ENCODE data around the gene KLHL22.

Gene KLHL22

DNA sequence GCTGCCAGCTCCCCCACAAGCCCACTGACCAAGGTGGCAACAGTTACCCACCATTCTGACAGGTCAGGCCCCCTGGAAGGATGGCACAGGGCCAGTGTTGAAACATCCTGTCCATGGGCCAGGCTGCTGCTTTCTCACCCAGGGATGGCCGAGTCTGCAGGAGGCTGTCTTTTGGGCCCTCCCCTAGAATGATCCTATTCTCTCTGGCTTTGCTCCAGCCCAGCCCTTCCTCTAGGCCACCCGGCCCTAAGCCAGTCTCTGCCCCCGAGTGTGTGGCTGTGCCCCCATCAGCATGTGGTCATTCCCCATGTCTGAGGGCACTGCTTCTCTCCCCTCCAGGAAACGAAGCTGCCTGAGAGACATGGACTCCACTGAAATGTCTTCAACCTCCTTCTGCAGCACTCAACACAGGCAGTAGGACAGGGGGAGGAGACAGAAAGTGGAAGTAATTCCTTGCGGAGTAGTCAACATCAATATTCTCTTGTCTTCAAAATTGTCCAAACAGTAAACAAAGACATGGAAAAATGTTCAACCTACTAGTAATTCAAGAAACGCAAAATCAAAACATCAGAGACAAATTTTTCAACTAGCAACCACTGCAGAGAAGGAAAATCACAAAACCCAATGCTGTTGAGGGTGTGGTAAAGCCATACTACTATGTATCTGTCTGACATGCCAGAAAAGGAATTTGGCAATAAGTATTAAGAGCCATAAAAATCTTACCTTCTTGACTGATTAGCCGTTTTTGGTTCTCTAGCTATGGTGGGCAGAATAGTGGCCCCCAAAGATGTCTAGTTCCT is 52.9 kb downstream of the KLHL22 start:
- DNase-seq, result no peak

- no peak for DNase-seq
Measured at GRCh38 chr22:20441631-20442484, 53.7 kb downstream of the KLHL22 start.

- no peak for DNase-seq
Measured at GRCh38 chr22:20440637-20441591, 54.7 kb downstream of the KLHL22 start.

DNA sequence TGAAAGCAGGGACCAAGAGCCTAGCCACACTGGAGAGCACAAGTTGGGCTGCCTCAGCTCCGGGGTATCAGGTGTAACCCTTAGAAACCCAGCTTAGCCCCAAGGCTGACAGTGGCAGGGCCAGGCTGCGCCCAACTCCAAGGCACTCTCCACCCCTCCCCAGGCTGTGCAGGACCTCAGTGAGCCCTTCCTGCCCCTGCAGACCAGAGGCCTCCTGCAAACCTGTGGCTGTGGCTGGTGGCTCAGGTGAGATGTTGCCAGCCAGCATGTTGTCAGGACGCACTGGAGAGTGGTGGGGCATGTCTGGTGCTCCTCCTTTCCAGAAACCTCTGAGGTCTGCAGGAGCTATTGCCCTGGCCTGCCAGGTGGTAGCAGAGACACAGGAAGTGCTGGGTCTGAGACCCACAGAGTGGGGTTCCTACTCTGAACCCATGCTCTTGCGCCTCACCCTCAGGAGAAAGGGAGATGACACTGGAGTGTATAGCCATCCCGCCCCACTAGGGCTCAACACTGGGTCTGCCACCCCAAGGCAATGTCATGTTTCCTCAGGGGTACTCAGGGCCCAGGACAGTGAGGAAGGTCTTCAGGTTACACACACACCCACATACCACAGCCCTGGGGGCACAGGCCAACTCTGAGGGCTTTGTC is 55.5 kb downstream of the KLHL22 start:
- DNase-seq, result no peak

DNA sequence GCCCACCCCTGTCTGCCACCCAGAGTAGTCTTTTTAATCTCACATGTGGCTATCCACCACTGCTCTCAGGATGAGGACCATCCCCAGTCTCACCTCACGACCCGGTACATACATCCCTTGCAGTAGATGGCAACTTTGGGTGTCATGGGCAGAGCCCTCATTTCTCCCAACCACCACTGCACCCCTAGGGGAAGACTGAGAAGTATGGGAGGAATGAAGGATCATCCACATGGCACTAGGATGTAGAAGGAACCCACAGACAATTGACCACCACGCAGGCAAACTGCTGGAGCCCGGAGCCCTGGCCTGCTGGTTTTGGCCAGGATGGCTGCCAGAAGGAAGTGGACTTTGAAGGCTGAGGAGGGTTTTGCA is 56.1 kb downstream of the KLHL22 start:
- no peak for DNase-seq

DNA sequence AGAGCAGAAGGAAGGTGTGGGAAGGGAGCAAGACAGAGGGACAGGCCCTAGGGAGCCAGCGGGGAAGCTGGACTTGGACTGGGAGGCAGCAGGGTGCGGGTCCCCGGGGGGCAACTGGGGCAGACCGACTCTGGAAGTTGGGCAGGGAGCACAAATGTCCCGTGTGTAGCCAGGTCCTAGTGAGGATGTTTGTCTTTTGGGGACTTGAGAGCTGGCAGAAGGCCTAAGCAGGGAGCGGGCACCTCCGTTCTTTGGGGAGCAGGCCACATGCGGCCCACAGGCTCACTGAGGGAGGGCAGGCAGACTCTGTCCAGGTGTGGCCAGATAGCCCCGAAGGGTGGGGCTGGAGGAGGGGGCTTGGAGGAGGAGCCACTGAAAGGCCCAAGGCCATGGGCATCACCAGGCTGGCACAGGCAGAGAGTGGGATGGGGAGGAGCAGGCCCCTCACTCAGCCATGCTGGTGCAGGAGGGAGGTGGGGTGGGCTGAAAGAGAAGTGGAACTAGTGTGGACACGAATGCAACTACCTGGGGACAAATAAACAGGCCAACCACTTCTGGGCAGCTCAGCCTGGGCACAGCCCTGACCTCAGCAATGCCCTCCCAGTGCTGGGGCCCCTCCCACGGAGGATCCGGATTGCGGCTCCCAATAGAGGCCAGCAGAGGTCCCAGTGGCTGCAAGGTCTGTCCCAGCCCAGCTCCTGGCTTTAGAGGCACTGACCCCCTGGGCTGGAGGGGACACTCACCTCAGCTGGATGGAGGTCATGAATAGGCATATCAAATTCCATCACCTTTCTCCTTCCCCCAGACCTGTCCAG is 56.7 kb downstream of the KLHL22 start:
- DNase-seq, result no peak

GRCh38 chr22:20438427-20438677 is 57.2 kb downstream of the KLHL22 start:
- no peak for DNase-seq

GRCh38 chr22:20437613-20438426 is 57.8 kb downstream of the KLHL22 start, which contains the start of gene SCARF2:
SCARF2 (minus strand) TSS chr22:20437825; CDS start chr22:20437754, 71 bp downstream.
- DNase-seq, result peak; percentile 26

- DNase-seq, result no peak
Measured at GRCh38 chr22:20436768-20437612, 58.6 kb downstream of the KLHL22 start.

GRCh38 chr22:20436307-20436767 is 59.3 kb downstream of the KLHL22 start:
- no peak for DNase-seq

GRCh38 chr22:20435436-20436306 is 59.9 kb downstream of the KLHL22 start:
- DNase-seq, result no peak

DNA sequence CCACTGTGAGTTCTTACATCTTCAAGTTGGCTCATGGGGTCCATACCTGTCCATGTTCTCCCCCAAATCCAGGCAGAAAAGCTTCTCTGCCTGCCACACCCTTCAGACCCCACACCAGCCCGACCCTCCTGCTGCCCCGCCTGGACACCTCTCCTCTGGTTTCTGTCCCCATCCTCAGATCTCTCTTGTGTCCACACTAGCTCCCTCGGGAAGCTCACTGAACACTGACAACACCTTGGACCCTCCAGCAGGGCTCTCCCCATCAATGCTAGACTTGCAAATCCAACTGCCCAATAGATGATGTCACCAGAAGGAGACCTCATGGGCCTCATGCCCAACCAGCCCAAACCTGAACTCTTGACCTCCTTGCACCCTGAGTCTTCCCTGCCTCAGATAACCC is 60.8 kb downstream of the KLHL22 start:
- DNase-seq, result no peak

- no peak for DNase-seq
Measured at GRCh38 chr22:20434264-20434751, 61.3 kb downstream of the KLHL22 start.

DNA sequence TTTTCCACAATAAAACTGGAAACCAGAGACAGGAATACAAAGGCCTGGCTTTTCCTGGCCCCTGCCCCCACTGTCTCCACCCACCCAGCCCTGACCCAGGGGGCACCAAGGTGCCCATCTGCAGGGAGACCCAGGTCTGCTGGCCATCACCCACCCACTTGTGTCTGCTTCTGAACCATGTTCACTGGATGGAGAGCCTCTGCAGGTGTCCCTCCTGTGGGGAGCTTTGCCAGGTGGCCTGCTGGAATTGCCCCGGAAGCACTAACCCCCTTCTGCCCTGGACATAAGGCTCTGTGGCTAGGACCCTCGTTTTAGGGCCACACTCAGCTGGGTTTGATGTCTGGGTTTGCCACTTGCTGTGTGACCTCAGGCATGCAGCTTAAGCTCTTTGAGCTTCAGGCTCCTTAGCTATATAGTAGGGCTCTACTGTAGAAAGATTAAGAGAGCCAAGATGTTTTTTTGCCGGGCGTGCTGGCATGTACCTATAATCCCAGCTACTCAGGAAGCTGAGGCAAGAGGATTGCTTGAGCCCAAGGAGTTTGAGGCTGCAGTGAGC is 61.8 kb downstream of the KLHL22 start:
- no peak for DNase-seq

GRCh38 chr22:20433191-20433590 is 62.4 kb downstream of the KLHL22 start:
- no peak for DNase-seq

- no peak for DNase-seq
Measured at GRCh38 chr22:20432244-20432686, 63.3 kb downstream of the KLHL22 start.

DNA sequence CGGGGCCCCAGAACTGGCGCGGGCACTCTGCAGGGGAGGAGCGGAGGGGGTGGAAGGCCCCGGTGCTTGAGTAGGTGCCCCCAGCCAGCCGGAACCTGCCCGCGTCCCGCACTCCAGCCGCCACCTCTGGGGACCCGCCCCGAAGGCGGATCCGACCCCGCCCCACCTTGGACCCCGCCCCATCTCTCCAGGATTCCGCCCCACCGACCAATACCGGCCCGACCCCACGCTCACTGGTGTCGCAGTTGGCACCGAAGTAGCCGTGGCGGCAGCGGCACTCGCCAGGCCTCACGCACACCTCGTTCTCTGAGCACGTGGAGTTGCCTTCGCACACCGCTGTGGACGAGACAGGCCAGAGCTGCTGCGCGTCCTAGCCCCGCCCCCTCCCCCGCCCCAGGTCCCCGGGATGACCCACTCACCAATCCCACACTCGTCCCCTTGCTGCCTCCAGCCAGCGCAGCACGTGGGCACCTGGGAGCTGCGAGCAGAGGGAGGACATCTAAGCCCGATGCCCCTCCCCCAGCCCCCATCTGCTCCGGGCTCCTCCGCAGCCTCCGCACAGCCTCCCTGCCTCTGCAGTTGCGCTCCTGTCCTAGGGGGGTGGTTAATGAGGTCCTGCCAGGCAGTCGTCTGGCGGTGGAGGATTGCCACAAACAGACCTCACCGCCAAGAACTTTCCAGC is 63.9 kb downstream of the KLHL22 start:
- DNase-seq, result no peak
